OCI-LY3 (cell line): ENCODE measurements around the gene GSN.

Experiments
- CTCF ChIP-seq: fragments of 200-600, 300-600 bp; sonication (generic); IDR thresholded peaks from 2 replicates; pipeline ENCODE4 v1.5.1; 2014; ENCODE audit warnings: antibody characterized with exemption, low read length, low read depth
- EZH2phosphoT487 ChIP-seq: fragments of 200-600 bp; shearing (Covaris generic); IDR thresholded peaks from 2 replicates; pipeline ENCODE4 v1.6.1; 2018; ENCODE audit warnings: antibody characterized with exemption, mixed run types, low read depth

- no peak for TF ChIP-seq CTCF
- no peak for TF ChIP-seq EZH2phosphoT487
Measured at GRCh38 chr9:121323449-121324151, 55.6 kb downstream of the GSN start.
